Suprapubic skin (tissue), 3 donors: ENCODE data around the gene ADAD2.

Experiments used
- POLR2A ChIP-seq, 2 donors: fragments of 450-650 bp; IDR thresholded peaks; one replicate each; pipeline ENCODE4 v1.6.1; 2017; ENCODE audit warnings: antibody characterized with exemption in 2 of 2, mild to moderate bottlenecking in 2 of 2, moderate library complexity in 2 of 2
- TF ChIP-seq, protein P1 (sequence below), 2 donors: fragments of 200-600 bp in 1 of 2; fragments of 450-650 bp in 1 of 2; sonication (generic) in 1 of 2; IDR thresholded peaks; one replicate each; pipeline ENCODE4 v1.5.1; 2016 to 2019; ENCODE audit warnings: antibody characterized with exemption in 2 of 2, mild to moderate bottlenecking in 1 of 2, moderate library complexity in 1 of 2

DNA sequence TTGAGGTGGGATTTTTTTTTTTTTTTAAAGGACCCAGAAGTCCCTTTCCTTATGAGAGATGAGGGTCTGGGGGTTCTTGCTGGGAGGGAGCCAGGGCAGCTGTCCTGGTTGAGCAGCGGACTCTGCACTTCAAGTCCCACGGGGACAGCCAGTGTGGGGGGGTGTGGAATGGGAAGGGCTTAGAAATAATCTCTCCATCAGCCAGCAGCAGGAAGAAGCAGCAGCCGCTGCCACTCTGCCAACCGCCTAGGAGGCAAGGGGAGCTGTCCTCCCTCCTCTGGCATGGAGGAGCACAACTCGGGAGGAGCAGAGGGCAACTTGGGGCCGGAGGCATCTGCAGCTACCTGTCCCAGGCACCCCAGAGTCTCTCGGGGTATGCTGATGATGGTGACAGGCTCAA is 49.0 kb downstream of the ADAD2 start, which contains the start of gene KCNG4:
- no peak for TF ChIP-seq POLR2A (IDR thresholded peaks at IDR 0.05)
- TF ChIP-seq, protein P1, sequence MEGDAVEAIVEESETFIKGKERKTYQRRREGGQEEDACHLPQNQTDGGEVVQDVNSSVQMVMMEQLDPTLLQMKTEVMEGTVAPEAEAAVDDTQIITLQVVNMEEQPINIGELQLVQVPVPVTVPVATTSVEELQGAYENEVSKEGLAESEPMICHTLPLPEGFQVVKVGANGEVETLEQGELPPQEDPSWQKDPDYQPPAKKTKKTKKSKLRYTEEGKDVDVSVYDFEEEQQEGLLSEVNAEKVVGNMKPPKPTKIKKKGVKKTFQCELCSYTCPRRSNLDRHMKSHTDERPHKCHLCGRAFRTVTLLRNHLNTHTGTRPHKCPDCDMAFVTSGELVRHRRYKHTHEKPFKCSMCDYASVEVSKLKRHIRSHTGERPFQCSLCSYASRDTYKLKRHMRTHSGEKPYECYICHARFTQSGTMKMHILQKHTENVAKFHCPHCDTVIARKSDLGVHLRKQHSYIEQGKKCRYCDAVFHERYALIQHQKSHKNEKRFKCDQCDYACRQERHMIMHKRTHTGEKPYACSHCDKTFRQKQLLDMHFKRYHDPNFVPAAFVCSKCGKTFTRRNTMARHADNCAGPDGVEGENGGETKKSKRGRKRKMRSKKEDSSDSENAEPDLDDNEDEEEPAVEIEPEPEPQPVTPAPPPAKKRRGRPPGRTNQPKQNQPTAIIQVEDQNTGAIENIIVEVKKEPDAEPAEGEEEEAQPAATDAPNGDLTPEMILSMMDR (IDR thresholded peaks at IDR 0.05) = no peak
